DOHH2 (cell line): ENCODE data around the gene ZXDA.

ENCODE experiments used
- CTCF ChIP-seq: fragments of 200-600 bp; sonication (generic); IDR thresholded peaks from one replicate; pipeline ENCODE4 v1.5.1; 2014; ENCODE audit warnings: antibody characterized with exemption, mild to moderate bottlenecking, low read depth, low read length; ENCODE audit not compliant: poor library complexity, severe bottlenecking
- EZH2phosphoT487 ChIP-seq: fragments of 200-600 bp; sonication (generic); IDR thresholded peaks from 2 replicates; pipeline ENCODE4 v1.6.1; 2017; ENCODE audit warnings: borderline replicate concordance, mild to moderate bottlenecking, antibody characterized with exemption, low read length, moderate library complexity, mixed read lengths

- TF ChIP-seq CTCF (no peak), EZH2phosphoT487 (no peak)
These were observed 38.8 kb downstream of the ZXDA start for GRCh38 chrX:57871463-57871862.
